Endothelial cell of umbilical vein (primary cell): ENCODE measurements around the gene RGSL1. TPM values are rescaled to one million over a fixed set of nuclear protein-coding genes. Genes with fewer than 3 reads are reported as not detected.

Source experiments
- BruUV-seq: library from RNA; stranded (reverse); fragments of 400-500 nt; replicated peaks from 2 replicates; lab custom pipeline; 2021; lab: Mats Ljungman, UMichigan
- CTCF ChIA-PET: fragments of 300-600, 350-600 bp; sonication (Branson Sonifier 250); formaldehyde crosslinking; loops from one replicate; lab custom pipeline; 2021; ENCODE audit warnings: antibody characterized with exemption, inconsistent platforms; lab: Charles Lee
- POLR2A ChIA-PET: fragments of 300-600, 350-600 bp; sonication (Branson Sonifier 250); formaldehyde crosslinking; loops from one replicate; lab custom pipeline; 2021; ENCODE audit warnings: antibody characterized with exemption, inconsistent platforms; lab: Charles Lee
- DNase-seq: peaks from one replicate; pipeline ENCODE4 v3.0.0-alpha.2; 2011; ENCODE audit warnings: low read depth, low spot score
- FAIRE-seq: peaks from 2 replicates; lab custom pipeline; 2011; peaks lifted over from hg19 to GRCh38; lab: Jason Lieb, UNC
- H2AFZ ChIP-seq: 2 replicates; pipeline ENCODE4 v1.6.0; 2012; ENCODE audit warnings: low read depth, low read length, control low read depth, inconsistent platforms
- H3K27ac ChIP-seq: 2 replicates; pipeline ENCODE4 v1.5.1; 2011; ENCODE audit warnings: low read depth, mild to moderate bottlenecking, control low read depth, low read length, moderate library complexity; ENCODE audit not compliant: insufficient read depth
- H3K27me3 ChIP-seq, 2 experiments: 2 replicates each; pipeline versions ENCODE4 v1.6.0 to v1.6.1; 2011; ENCODE audit warnings: low read length in 2 of 2, mixed read lengths in 1 of 2; ENCODE audit not compliant: control insufficient read depth in 2 of 2, insufficient read depth in 2 of 2
- H3K36me3 ChIP-seq, 2 experiments: 2 replicates in 1 of 2; 3 replicates in 1 of 2; pipeline ENCODE4 v1.5.1; 2011; ENCODE audit warnings: low read length in 2 of 2, mild to moderate bottlenecking in 1 of 2, moderate library complexity in 1 of 2; ENCODE audit not compliant: control insufficient read depth in 2 of 2, insufficient read depth in 2 of 2; ENCODE audit errors: extremely low read depth in 1 of 2
- H3K4me1 ChIP-seq: 3 replicates; pipeline ENCODE4 v1.5.1; 2011; ENCODE audit warnings: mild to moderate bottlenecking, low read length; ENCODE audit not compliant: control insufficient read depth, insufficient read depth; ENCODE audit errors: extremely low read depth
- H3K4me2 ChIP-seq: 2 replicates; pipeline ENCODE4 v1.6.1; 2011; ENCODE audit warnings: low read length, control low read depth, mixed read lengths; ENCODE audit not compliant: insufficient read depth
- H3K4me3 ChIP-seq, 3 experiments: fragments of 200-600 bp in 1 of 3; sonication (generic), shearing (Covaris generic) in 1 of 3; replicated peaks in 1 of 3; 2 replicates each; pipeline ENCODE4 v1.5.1; 2011 to 2016; ENCODE audit warnings: control low read depth in 3 of 3, low read length in 3 of 3, mild to moderate bottlenecking in 2 of 3, inconsistent platforms in 1 of 3, low read depth in 1 of 3, moderate library complexity in 1 of 3; ENCODE audit not compliant: insufficient read depth in 1 of 3
- H3K79me2 ChIP-seq: 2 replicates; pipeline ENCODE4 v1.6.0; 2012; ENCODE audit warnings: low read length, inconsistent platforms; ENCODE audit not compliant: control insufficient read depth, insufficient read depth
- H3K9ac ChIP-seq: replicated peaks from 2 replicates; pipeline ENCODE3; 2011; ENCODE audit warnings: low read length, control low read depth; ENCODE audit not compliant: insufficient read depth; ENCODE audit errors: extremely low read depth
- H3K9me1 ChIP-seq: replicated peaks from 3 replicates; pipeline ENCODE4 v1.6.0; 2011; ENCODE audit warnings: mild to moderate bottlenecking, low read length; ENCODE audit not compliant: control insufficient read depth, insufficient read depth; ENCODE audit errors: extremely low read depth
- H3K9me3 ChIP-seq: replicated peaks from 2 replicates; pipeline ENCODE4 v1.5.1; 2012; ENCODE audit warnings: low read length, inconsistent platforms; ENCODE audit not compliant: control insufficient read depth, insufficient read depth
- H4K20me1 ChIP-seq: replicated peaks from 2 replicates; pipeline ENCODE3; 2011; ENCODE audit warnings: mild to moderate bottlenecking, low read length; ENCODE audit not compliant: control insufficient read depth, insufficient read depth; ENCODE audit errors: extremely low read depth
- CTCF ChIP-seq, 2 donors: IDR thresholded peaks; 1 replicate in 1 of 2; 2 replicates in 1 of 2; pipeline ENCODE4 v1.5.1; 2011; ENCODE audit warnings: low read length in 2 of 2, mild to moderate bottlenecking in 2 of 2, moderate library complexity in 2 of 2, control low read depth in 1 of 2, inconsistent platforms in 1 of 2, low read depth in 1 of 2; ENCODE audit not compliant: insufficient read depth in 1 of 2; ENCODE audit errors: extremely low read depth in 1 of 2
- EZH2 ChIP-seq: IDR thresholded peaks from 2 replicates; pipeline ENCODE4 v1.6.1; 2012; ENCODE audit warnings: borderline replicate concordance, low read depth, mild to moderate bottlenecking, moderate library complexity, low read length, inconsistent platforms; ENCODE audit not compliant: severe bottlenecking
- FOS ChIP-seq: IDR thresholded peaks from 2 replicates; pipeline ENCODE4 v1.6.1; 2011; ENCODE audit warnings: mild to moderate bottlenecking, low read length, moderate library complexity, borderline replicate concordance; ENCODE audit not compliant: insufficient read depth
- GATA2 ChIP-seq: IDR thresholded peaks from 2 replicates; pipeline ENCODE4 v1.7.0; 2011; ENCODE audit warnings: low read depth, mild to moderate bottlenecking, moderate library complexity, mixed read lengths, low read length; ENCODE audit not compliant: insufficient read length, insufficient read depth
- JUN ChIP-seq: IDR thresholded peaks from 2 replicates; pipeline ENCODE4 v1.6.1; 2011; ENCODE audit warnings: borderline replicate concordance, low read depth; ENCODE audit not compliant: insufficient read length, insufficient read depth
- MAX ChIP-seq: IDR thresholded peaks from 2 replicates; pipeline ENCODE4 v1.6.1; 2011; ENCODE audit not compliant: insufficient read depth, insufficient read length
- MYC ChIP-seq: IDR thresholded peaks from one replicate; pipeline ENCODE4 v1.6.1; 2011; ENCODE audit warnings: mild to moderate bottlenecking, low read depth, low read length
- POLR2AphosphoS5 ChIP-seq: IDR thresholded peaks from 2 replicates; pipeline ENCODE4 v1.6.1; 2012; ENCODE audit warnings: low read depth, mild to moderate bottlenecking, control low read depth, low read length, moderate library complexity; ENCODE audit not compliant: insufficient read depth
- dilution Hi-C: fragments of 300-500 bp; cut with MboI; formaldehyde crosslinking; loops from one replicate; pipeline ENCODE4 v1.15.0; 2019; ENCODE audit warnings: low sequenced_read_pairs; ENCODE audit not compliant: extremely low pct_ligation_motif_present
- intact Hi-C: fragments of 100-400 bp; cut with micrococcal nuclease; formaldehyde crosslinking; loops from one replicate; pipeline ENCODE4 v1.10.0; 2022
- polyA plus RNA-seq, 4 experiments: library from polyadenylated mRNA; depleted of rRNA in 3 of 4; stranded (reverse) in 3 of 4; unstranded in 1 of 4; fragments of >200 nt; gene quantifications; 2 replicates each; pipeline versions ENCODE4 v1.2.1 to v1.2.3, GENCODE V29; 2011 to 2012; ENCODE audit warnings: missing spikeins in 1 of 4
- total RNA-seq: library from RNA; stranded (reverse); gene quantifications from 2 replicates; pipeline ENCODE4 v1.2.3, GENCODE V29; 2021

Gene RGSL1
- total and polyA plus RNA-seq, 2 donors (not counting 3 experiments of a cell fraction or from before 2014, with no cell fraction given), result not detected

DNA sequence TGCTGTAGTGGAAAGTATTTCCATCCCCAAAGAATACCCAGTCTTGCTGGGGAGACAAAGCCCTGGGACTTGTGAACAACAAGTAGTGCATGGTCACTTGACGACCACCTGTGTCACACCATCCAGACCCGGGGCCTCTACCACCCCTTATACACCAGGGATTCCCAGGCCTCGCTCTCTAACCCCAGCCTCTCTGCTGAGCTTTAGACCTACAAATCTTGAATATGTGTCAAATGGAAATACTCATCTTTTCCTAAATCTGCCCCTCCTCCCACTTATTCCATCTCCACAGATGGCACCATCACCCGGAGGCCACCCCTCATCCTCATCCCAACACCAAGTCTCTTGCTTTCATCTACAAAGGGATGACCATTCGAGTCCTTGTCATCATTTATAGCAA lies 140.0 kb downstream of the RGSL1 start:
- no peak for TF ChIP-seq EZH2
- TF ChIP-seq JUN, result no peak
- no peak for TF ChIP-seq GATA2
- TF ChIP-seq FOS, result no peak
- dilution Hi-C loops (no loop called here), intact Hi-C loops (no loop called here)
- Histone ChIP-seq H2AFZ (no peak overlapping the region), H3K27me3 (peaks cover 1 to 7% of the 10 kb centered on the region in 2 experiments), H4K20me1 (no peaks in the 10 kb centered on the region), H3K4me1 (peaks cover 9% of the 10 kb centered on the region), H3K9me1 (no peaks in the 10 kb centered on the region), H3K27ac (no peak overlapping the region), H3K4me3 (no peak overlapping the region), H3K36me3 (no peaks in the 10 kb centered on the region), H3K4me2 (no peak overlapping the region), H3K9me3 (no peaks in the 10 kb centered on the region), H3K79me2 (no peaks in the 10 kb centered on the region), H3K9ac (no peak overlapping the region)
- POLR2A ChIA-PET, result interaction anchor here (0.6 kb wide), 1 partner anchor 25 kb away, joined by 3 read pairs; no protein-coding TSS in a partner anchor
- DNase-seq, result no peak
- FAIRE-seq, result no peak
- BruUV-seq, result no TSS peak
- CTCF ChIA-PET, result interaction anchor here (1.9 to 4.3 kb wide), 5 partner anchors 9 to 195 kb away, joined by 5 to 15 read pairs (median 13); partner anchors contain the start of gene RGS16

DNA sequence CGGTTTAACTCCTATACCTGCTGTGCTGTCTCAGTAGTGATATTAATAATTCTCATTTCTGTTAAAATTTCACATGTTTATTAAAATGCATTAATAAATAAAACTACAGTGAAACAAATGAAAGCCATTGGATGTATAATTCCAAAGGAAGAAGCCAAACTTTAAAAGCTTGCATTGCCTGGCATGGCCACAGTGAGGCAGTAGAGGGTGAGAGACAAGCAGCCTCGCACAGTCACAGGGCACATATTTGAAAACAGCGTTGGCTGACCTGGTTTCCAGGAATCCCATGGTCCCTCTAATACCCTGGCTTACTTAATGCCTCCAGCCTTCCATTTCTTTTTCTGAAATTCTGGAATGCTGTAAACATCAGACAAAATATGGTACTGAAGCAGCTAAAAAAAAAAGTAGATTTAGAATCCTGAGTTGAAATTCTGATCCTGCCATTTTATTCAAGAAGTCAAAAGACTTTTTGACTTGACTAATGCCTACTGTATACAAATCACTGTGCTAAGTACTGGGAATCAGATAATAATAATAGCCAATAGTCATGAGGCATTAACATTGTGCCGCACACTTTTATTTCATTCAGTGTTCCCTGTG lies 145.8 kb downstream of the RGSL1 start:
- BruUV-seq, result no TSS peak
- FAIRE-seq, result peak; percentile 94

More for the DNA sequence above, 145.8 kb downstream of the RGSL1 start:
- no peak for TF ChIP-seq MYC
- no peak for TF ChIP-seq POLR2AphosphoS5
- peak; percentile 85 to 88 for TF ChIP-seq CTCF (IDR thresholded peaks at IDR 0.05; ENCODE audit: extremely low read depth in 1 of 2, insufficient read depth in 1 of 2, low read depth in 1 of 2, low read length in 2 of 2)
- no peak for TF ChIP-seq GATA2
- no peak for TF ChIP-seq EZH2
- no peak for TF ChIP-seq MAX
- TF ChIP-seq JUN, result no peak
- Histone ChIP-seq H2AFZ (no peak overlapping the region), H3K4me1 (no peaks in the 10 kb centered on the region), H3K27ac (no peak overlapping the region), H3K27me3 (peaks cover 4 to 13% of the 10 kb centered on the region in 2 experiments), H3K4me2 (no peak overlapping the region), H3K9me1 (no peaks in the 10 kb centered on the region), H3K79me2 (no peaks in the 10 kb centered on the region), H3K9ac (no peak overlapping the region), H3K4me3 (no peak overlapping the region), H3K36me3 (no peaks in the 10 kb centered on the region), H4K20me1 (peaks cover 2% of the 10 kb centered on the region), H3K9me3 (no peaks in the 10 kb centered on the region)
- intact Hi-C loops (loop anchor here (5.0 kb wide), 2 partner anchors 148 to 508 kb away; no protein-coding TSS in a partner anchor), dilution Hi-C loops (no loop called here)
- peak; percentile 60 for DNase-seq
- POLR2A ChIA-PET, result interaction anchor here (0.6 kb wide), 1 partner anchor 243 kb away, joined by 3 read pairs; no protein-coding TSS in a partner anchor
- CTCF ChIA-PET, result interaction anchor here (0.7 to 18.9 kb wide), 29 partner anchors 8 to 1885 kb away, joined by 3 to 891 read pairs (median 4); partner anchors contain the start of genes NPL and RGS16
